ENCODE measurements around the gene DHRS4.

The DHRS4 gene

DNA sequence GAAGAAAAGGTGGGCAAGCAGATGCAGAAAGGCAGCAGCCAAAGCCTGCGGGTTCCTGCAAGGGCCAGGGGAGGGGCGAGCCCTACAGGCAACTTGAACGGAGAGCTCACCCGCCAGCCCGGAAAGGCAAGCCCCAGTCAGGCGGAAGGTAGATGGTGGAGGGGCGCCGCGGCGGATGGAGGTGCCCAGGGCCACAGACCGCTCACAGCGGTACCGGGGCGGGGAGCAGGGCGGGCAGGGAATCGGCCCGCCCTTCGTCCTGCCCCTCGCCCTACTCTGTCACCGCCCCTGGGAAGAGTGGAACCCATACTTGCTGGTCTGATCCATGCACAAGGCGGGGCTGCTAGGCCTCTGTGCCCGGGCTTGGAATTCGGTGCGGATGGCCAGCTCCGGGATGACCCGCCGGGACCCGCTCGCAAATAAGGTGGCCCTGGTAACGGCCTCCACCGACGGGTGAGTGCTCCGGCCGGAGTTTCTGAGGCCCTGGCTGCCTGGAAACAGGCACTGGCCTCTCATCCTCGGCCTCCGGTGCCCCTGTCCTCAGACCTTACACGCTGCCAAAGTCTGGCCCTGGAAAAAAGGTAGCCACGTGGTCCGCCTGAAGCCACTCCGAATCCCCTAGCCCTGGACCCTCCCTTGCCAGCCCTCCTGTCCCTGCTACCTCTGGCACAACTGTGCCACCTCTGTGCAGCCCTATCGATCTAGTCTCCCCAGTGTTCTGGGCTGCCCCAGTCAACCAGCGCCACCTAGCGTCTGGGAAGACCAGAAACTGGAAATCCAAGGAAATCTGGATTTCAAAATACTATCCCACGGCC, at the start of gene DHRS4:
DHRS4 (plus strand) TSS at position 307 of the 815 bp plus-strand sequence; CDS start at position 326, 19 bp downstream.
- DNase-seq = peak; percentile 62

DNA sequence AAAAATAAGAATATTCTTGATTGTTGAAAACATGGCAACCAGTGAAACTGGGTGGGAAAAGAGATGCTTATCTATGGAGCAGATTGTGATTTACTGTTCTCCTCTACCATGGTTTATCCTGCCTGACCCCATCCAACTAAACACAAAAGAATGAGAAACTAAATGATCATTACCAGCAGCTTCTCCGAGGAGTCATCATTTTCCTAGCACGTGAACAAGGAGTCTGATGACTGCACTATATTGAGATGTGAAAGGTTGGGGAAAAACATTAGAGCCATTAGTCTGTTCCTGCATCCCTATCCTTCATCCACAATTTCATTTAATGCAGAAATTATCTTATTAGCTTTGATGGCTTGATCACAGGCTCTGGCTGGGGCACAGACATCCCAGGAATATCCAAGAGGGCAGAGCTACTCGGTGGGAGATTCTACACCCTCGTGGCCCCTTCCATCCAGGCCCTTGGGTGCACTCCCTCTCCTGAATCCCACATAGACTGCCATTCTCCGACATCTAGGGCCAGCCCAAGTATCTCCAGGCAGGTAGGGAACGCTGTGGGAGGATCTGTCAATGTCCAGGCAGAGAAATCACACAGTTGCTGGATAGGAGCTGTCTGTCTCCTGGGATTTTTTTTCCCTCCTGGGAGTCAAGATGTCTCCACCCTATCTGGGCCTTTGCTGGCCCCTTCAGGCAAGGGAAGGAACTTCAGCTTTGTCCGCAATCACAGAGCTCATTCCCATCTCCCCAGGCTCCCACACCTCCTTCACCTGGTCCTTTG, 43.3 kb upstream of the DHRS4 start:
- no peak for DNase-seq

DNA sequence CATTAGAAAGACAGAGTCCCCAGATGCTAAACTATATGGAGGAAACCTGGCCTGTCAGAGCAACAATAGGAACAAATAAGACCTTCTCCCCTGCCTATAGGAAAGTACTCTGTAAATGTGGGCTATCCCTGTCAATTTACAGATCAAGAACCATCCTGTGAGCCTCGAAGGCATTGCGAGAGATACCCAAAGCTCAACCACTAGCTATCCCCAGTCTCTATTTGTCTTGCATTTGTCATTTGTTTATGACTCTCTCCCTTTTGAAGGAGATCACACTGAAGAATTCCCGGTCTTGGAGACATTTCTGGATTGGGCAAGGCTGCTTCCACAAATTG, 42.7 kb upstream of the DHRS4 start:
- no peak for DNase-seq

DNA sequence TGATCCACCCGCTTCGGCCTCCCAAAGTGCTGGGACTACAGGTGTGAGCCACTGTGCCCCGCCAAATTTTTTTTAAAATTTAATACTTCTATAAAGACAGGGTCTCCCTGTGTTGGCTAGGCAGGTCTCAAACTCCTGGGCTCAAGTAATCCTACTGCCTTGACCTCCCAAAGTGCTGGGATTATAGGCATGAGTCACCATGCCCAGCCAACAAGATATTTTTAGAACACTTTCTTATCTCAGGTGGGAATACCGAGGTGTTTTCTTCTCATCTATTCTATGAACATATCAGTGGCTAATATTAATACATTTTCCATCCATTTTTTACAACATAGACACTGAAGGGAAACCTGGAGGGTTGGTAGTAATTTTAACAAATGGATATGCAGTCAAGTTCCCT, 38.0 kb upstream of the DHRS4 start:
- no peak for DNase-seq

DNA sequence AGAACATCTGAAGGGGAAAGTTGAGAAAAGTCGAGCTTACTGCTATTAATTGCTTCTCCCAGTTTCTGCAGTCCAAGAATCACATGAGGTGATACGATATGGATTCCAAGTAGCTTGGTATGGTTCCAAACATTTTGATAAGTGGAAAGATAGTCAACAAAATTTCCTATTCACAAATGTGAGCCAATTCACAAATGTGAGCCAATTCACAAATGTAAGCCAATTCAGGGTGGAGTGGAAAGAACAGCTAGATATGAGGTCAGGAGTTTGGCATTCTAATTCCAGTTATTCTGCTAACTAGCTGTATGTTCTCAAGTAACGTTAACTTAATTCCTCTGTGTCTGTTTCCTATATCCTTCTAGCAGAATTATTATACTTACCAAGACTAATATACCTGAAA, 37.6 kb upstream of the DHRS4 start:
- DNase-seq = no peak

DNA sequence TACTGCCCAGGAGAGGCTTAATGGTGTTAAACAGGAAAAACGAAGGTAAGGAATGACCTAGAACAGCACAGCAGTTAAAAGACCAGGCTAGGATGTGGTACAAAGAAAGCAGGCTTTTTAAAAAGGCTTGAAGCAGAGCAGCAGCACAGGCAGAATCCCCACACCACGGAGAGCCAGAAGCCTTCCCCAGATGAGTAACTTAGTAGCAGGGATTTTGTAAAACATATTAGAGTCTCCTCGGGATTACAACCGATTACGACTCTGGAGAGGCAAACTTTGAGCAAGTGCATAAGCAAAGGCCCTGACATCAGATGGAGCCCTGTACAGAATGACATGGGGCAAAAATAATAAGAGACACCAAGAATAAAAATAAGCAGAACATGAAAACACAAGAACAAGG, 37.1 kb upstream of the DHRS4 start:
- no peak for DNase-seq

DNA sequence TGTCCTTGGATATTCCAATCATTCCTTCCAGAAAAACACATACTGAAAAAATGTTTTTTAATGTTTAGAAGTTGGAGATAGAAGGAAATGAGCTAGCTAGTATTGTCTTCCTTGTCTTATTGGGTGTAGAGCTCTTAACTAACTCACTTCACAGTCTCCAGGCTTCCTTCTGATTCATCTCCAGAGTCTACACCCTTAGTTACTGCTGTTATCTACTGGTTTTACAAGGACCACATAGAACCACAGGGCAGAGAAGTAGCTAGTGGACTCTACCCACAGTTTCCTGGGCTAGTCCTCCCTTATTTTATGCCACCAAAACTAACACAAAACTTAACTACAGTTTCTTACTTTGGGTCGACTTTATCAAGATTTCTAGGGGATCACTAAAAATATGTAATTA, 31.0 kb upstream of the DHRS4 start:
- no peak for DNase-seq

DNA sequence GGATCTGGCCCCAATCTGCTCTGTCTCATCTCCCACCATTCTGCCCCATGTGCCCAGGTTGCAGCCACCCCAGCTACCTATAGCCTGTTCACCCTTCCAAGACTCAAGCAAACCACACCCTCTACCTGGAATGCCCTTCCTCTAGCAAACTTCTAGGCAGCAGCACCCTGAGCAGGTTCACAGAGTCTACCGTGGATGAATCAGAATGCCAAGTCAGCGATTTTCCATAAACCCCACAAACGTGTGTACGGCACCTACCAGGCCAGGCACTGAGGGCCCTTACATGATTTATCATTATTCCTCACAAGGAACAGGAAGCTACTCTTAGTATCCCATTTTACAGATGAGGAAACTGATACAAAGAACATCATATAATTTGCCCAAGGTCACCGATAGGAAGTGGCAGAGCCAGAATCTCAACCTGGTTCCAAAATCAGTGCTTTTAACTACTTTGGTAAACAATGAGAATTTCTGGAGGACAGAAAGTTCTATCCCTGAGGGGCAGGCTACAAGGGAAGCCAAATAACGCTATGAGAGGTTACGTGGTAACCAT, 28.0 kb upstream of the DHRS4 start:
- DNase-seq = no peak

DNA sequence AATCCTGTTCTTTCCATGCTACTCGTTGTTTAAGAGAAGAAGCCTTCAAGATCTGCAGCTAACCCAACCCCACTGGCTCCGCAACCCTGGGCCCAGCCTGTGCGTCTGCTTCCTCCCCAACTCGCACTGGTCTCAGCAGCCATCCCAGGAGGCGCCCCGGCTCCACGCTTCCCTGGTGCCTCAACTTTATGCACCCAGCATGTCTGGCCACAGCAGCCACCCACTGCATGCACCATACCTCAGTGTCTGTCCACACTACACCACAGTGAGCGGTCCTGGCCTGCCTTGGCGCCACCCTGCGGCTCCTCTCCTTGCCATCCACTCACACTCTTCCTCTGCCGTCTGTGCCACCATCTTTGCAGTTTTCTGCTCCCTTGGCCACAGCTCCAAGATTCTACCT, 27.0 kb upstream of the DHRS4 start:
- no peak for DNase-seq

DNA sequence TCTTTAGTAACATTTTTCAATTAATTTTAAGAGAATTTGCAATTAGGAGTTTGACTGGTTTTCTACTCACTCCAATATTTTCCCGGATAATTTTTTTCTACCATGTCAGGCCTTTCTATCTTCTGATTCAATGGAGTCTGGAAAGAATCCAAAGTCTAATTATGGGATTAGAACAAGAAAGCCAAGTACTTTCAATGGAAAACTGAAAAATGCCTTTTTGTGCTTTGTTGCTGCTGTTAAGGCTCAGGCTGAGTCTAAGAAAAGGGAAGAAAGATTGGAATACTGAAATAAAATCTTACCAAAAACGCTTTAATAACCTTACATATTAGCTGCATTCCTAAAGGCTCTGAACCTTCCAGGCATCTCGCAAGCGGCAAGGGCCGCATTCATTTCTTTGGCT, 24.4 kb upstream of the DHRS4 start:
- no peak for DNase-seq

DNA sequence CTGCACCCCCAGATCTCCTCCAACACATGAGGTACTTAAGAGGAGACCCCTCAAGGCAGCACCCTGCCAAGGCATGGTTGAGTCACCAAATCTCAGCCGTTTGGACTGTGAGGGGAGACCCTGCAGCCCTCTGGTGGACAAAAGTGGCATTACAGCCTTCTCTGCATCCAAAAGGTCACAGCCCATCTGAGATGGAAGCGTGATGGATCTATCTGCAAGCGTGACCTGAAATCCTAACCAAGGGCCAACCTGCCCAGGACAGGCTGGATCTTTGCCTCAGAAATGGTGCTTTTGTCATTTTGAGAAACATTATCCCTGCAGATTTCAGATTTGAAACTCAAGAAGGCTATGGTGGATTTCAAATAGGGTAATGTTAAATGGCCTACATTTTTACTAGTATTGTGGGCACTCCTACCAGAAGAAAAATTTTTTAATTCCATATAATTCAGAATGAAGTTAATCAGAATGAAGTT, 23.7 kb upstream of the DHRS4 start:
- peak; percentile 43 for DNase-seq

DNA sequence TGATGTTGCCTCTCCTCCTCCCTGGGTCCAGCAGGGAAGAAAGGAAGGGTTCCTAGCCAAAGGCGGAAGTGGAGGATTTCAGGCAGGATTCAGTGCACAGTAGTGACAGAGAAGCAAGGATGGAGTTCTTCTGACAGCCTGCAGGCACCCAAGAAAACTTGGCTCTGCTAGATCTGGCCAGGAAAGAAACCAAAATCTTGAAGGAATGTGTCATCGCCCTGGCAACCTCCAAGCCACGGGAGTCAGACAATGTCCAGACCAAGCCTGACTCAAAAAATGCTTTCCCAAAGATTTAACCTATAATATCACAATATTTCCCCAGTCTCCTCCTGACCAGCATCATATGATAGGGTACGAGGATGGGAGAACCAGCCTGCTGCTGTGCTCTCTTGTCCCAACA, 22.8 kb upstream of the DHRS4 start:
- DNase-seq = no peak

DNA sequence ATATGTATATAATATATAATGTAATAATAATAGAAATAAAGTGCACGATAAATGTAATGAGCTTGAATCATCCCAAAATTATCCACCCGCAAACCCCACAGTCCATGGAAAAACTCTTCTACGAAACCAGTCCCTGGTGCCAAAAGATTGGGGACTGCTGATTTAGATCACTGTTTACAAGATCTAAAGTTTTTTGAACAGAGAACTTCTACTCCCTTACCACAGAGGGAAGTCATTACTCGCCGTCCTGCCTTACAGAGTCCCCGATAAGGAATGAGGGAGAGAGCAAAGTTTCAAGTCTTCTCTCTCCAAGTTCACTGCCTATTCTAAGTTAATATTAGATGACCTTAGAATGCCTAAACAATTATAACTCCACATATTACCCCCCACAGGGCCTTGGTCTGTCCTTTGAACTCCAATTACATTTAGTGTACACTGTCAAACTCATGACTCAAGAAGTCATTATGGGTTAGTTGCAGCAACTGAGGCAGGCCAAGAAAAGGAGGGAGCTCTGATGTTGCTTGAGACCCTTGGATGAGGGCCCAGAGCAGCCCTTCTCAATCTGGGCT, 21.8 kb upstream of the DHRS4 start:
- no peak for DNase-seq

DNA sequence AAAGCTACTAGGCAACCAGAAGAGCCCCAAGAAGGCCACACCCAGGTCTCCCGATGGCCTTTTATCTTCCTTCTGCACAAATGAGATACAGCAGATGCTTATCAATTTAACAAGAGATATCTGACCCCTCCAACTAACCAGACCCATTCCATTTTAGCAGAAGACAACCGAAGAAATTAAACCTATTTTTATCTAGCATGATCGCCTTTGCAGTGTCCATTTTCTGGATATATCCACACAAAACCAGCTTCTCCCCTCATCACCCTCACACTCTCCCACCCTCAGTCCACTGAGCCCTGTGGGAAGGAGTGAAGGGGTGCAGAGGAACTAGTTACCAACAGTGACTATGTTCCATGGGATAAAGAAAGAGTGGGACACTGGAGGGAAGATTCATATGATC, 20.9 kb upstream of the DHRS4 start:
- DNase-seq = no peak

DNA sequence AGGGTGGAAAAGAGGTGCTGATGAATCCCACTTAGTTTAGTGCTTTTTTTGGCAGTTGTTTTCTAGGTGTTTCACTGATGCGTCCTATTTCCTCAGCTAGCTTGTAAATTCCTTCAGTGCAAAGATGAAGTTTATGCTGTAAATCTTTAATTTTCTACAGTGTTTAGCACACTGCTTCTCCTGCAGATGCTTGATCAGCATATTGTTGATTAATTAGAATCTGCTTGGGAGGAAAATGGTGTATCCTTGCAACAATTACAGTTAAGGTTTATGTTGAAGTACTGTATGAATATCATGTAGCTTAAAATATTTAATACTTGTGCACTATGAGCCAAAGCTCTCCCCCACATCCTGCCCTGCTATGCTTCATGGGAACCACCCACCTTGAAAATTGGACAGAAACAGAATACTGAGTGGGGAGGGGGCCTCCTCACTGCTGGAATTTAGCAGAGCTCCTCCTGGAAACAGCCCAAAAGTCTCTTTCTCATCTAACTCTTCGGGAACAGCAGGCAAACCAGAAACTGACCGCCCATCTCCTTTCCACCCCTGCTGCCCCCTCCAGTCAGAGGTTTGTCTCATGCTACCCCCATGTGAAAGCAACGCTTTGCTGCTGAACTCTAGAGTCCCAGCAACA, 20.3 kb upstream of the DHRS4 start:
- DNase-seq = no peak

DNA sequence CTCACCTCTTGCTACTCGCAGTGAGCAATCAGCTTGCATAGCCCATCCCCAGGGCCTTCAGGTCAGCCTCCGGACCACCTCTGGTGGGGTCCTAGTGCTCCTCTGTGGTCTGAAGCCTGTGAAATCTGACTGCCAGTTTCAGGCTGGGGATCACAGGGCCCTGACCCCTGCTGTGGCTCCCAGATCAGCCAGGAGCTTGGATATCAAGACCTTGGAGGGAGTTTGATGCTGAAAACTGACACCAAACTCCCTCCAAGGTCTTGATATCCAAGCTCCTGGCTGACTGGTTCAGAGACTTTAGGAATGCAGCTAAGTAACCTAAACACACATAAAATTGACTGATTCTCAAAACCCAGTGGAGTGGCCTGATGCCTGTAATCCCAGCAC, 19.8 kb upstream of the DHRS4 start:
- DNase-seq = no peak

DNA sequence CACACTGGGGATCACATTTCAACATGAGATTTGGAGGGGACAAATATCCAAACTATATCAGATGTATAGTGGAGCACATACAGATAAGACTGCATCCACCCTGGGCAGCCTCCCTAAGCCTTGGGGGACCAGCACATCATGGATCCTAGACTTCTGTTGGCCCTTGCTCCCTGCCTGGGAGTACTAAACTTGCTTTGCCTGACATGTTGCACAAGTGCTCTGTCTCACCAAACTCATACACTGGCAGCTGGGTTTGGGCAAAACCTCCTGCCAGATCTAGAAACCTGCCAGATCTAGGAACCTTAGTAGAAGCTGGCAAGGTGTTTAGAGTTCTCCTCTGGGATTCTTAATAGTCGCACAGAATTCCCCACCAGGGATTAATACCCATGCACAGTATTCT, 18.4 kb upstream of the DHRS4 start:
- no peak for DNase-seq

DNA sequence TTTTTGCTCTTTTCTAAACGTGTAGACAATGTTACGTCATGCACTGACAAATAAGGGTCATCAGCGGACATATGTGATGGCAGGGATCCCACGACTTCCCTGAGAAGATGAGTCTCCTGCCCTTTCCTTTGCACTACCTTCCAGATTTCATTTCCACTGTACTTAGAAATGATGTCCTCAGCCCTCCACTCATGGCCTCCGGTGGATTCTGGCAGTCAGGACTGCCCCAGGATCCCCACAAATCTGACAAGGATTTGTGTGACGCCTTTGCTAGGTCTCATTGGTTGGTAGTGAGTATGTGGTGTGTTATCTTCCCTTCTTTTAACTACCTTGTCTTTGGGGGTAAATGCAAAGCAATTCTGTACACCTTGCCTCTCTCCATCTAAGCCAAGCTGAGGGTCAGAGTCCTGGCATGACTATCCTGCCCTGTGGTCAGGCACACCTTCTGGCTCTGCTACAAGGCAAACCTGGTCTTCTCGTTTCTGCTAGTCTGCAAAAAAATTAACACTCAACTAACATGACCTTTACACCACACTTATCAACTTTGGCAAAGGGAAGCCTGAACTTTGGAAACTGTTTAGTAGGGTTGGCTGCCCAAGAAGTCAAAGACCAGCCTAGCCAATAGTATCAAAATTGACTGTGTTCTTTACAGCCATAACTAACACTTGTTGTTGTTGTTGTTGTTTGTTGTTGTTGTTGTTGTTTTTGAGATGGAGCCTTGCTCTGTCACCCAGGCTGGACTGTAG, 17.3 kb upstream of the DHRS4 start:
- DNase-seq = no peak

DNA sequence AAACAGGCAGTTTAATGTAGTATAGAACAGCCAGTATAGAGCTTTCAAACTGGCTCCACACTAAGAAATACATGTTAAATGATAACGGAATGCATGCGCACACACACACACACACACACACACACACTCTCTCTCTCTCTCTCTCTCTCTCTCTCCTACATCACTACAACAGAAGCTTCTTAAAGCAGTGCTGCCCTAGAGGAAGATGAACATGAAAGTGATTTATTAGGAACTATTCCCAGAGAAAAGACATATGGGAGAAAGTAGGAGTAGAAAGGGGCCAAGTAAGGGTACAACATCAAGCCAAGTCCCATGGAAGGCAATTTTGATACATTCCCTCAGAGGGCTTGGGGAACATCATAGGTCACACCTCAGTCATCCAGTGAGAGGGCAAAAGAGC, 16.4 kb upstream of the DHRS4 start:
- no peak for DNase-seq

DNA sequence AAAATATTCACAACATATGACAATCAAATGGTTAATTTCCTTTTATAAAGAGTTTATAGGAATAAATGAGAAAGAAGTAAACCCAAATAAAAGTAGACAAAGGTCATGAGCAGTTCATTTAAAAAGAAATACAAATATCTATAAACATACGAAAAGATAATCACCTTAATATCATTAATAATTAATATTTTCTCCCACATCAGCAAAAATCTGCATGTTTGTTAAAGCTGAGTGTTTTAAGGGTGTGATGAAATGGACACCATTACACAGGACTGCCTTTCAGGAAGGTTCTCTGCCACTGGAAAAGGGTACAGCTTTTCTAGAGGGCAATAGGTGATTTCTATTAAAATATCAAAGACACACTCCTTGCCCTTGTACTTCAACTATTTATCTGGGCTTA, 14.7 kb upstream of the DHRS4 start:
- DNase-seq = no peak

DNA sequence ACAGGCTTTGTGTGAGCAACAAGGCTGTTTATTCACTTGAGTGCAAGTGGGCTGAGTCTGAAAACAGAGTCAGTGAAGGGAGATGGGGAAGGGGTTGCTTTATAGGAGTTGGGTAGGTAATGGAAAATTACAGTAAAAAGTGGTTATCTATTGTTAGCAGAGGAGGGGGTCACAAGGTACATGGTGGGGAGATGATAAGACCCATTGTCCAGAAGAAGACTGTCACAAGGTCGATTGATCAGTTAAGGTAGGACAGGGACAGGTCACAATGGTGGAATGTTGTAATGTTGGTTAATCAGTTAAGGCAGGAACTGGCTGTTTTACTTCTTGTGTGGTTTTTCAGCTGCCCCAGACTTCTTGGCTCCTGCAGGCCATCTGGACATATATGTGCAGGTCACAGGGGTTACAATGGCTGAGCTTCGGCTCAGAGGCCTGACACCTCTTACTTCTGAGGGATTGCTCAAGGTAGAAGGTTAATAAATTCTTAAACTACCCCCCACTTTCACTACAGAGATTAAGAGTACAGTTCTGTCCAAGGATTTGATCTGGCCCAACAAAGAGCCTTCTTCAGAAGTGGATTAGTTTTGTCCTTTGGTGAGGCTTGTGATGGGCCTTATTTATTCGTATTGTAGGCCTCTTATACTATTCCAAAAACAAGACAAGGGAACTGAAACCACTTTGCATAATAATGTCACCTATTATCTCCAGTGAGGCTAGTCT, 13.8 kb upstream of the DHRS4 start:
- no peak for DNase-seq

DNA sequence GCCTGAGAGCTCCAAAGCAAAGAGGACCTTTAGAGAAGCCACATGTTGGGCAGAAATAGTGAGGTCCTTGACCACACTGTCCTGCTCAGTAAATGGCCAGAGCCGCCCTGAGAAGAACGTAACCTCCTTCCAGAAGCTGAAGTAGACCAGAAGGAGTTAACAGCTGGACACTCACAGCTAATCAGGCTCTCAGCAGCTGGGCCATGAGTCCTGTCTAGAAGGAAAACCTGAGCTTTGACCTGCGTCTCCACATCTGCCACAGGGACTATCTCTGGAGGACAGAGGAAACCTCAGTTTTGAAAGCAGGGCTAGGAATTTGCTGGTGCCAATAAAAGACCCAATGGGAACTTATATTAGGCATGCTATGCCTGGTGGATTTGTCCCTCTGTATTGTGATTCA, 12.3 kb upstream of the DHRS4 start:
- DNase-seq = no peak
